GM12891 (cell line): ENCODE measurements around the gene CDC23.
"Not testable (repeated sequence)": the region's sequence is repeated elsewhere in the genome, so short reads cannot be mapped to it uniquely, and the experiment has no call there.

Experiments
- PAX5 ChIP-seq: IDR thresholded peaks from 2 replicates; pipeline ENCODE4 v1.6.1; 2011; ENCODE audit warnings: low read length, moderate library complexity, mild to moderate bottlenecking; ENCODE audit not compliant: insufficient read depth, severe bottlenecking
- POLR2A ChIP-seq: IDR thresholded peaks from 2 replicates; pipeline ENCODE4 v1.6.1; 2011; ENCODE audit warnings: low read depth, low read length, control low read depth
- POLR2AphosphoS5 ChIP-seq: IDR thresholded peaks from 2 replicates; pipeline ENCODE4 v1.6.1; 2011; ENCODE audit warnings: low read depth, low read length, control low read depth

DNA sequence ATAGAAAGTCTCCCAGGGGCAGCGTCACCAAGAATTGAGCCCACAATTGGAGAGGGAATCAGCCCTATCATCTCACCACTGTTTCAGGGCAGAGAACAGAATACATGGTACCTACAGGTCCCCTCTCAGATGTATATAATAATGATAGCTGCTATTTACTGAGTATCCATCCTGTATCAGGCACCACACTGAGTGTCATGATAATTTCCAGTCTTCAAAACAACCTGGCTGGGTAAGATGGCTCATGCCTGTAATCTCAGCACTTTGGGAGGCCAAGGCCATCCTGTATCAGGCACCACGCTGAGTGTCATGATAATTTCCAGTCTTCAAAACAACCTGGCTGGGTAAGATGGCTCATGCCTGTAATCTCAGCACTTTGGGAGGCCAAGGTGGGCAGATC, 34.7 kb upstream of the CDC23 start:
- TF ChIP-seq PAX5, POLR2A, POLR2AphosphoS5: not testable (repeated sequence)
